Skin of body (tissue), 2 donors: ENCODE data around the gene UPF2. TPM values are rescaled to one million over a fixed set of nuclear protein-coding genes. Genes with fewer than 3 reads are reported as not detected.

ENCODE experiments used
- DNase-seq: peaks from one replicate; lab custom pipeline; 2025; lab: John Stamatoyannopoulos, UW
- total RNA-seq: library from RNA; depleted of rRNA; stranded (reverse); fragments of >200 nt; gene quantifications from one replicate; pipeline ENCODE4 v1.2.3, GENCODE V29; 2014

UPF2 gene
- total RNA-seq, 1 donor from 2014 or later = 24.7 TPM

GRCh38 chr10:11886851-11887250 lies 155.8 kb downstream of the UPF2 start:
- DNase-seq = no peak

DNA sequence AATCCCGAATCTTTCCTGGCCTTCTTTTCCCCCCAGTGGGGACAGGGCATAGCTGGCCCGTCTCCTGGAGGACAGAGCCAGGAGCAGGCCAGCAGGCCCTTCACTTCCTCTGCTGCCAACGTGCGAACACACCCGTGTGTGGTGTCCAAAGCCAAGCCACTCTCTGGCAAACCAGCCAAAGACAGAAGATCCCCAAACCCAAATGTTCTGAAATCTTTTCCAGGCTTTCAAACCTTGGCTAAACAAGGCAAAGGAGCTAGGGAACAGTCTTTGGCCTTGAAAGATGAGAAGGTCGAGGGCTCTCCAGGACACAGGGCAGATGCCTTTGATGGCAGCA lies 156.5 kb downstream of the UPF2 start:
- no peak for DNase-seq

DNA sequence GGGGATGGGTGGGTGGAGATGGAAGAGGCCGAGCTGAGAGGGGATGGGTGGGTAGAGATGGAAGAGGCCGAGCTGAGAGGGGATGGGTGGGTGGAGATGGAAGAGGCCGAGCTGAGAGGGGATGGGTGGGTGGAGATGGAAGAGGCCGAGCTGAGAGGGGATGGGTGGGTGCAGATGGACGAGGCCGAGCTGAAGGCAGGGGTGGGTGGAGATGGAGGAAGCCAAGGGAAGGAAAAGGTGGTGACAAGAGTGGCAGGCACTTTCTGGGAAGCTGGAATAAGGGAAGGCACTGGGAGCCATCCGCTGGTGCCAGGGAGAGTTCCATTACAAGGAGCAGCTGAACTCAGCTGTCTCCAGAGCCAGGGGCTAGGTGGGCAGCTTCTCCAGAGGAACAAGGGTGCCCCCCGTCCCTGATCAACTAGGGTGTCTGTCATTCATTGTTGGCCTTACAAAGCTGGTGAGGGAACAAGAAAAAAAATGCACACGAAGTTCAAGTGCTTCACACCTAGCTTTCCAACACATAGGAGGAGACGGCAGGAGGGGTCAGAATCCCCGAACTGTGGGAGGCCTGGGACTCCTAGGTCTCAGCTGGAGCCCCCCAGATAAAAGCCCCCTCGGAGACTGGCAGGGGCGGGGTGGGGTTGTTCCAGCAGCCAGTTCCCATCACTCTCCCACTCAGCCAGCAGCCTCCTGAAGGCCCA lies 157.0 kb downstream of the UPF2 start:
- DNase-seq = no peak

GRCh38 chr10:11884706-11885423 lies 157.7 kb downstream of the UPF2 start:
- DNase-seq = no peak

DNA sequence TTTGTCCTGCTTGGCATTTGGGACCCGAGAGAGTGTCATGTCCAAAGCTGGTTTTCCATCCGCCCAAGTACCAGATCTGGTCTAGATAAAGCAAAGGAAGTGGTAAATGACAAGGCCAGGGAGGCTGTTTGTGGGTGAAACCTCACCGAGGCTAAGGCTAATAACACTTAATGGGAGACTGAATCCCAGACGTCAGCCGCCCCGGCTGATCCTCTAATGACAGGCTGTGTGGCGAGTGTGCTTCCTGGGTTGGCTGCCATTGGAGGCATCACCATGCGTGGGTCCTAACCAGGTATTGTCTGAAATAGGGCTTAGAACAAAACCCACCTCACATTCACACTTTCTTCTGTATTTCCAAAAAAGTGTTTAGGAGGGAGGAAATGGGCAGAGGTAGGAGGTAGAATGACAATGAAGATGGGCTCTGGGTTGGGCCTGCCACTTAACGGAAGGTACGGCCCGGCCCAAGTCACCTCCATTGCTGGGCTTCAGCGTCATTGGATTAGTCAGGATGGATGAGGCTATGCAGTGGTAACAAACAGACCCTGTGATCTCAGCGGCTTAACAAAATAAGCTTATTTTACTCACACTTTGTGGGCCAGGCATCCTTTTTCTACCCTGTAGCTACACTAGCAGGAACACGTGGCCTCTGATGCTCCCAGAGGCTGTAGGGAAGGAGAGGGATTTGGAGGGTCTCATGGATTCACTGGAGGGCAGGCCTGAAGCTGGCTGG lies 159.8 kb downstream of the UPF2 start:
- DNase-seq = no peak

GRCh38 chr10:11881477-11882417 lies 160.9 kb downstream of the UPF2 start:
- DNase-seq = no peak

- DNase-seq = no peak
Observed at GRCh38 chr10:11881030-11881476, 161.6 kb downstream of the UPF2 start.

GRCh38 chr10:11880151-11881029 lies 162.2 kb downstream of the UPF2 start:
- DNase-seq = no peak

DNA sequence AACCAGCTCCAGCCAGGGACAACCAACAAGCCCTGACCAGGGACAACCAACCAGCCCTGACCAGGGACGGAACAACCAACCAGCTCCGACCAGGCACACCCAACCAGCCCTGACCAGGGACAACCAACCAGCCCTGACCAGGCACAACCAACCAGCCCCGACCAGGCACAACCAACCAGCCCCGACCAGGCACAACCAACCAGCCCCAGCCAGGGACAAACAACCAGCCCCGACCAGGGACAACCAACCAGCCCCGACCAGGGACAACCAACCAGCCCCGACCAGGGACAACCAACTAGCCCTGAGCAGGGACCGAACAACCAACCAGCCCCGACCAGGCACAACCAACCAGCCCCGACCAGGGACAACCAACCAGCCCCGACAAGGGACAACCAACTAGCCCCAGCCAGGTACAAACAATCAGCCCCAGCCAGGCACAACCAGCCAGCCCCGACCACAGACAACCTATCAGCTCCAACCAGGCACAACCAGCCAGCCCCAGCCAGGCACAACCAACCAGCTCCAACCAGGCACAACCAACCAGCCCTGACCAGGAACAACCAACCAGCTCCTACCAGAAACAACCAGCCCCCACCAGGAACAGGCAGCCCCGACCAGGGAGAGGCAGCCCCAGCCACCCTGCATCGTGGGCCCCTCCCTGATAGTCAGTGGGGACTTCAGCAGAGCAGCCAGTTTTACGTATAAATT lies 163.1 kb downstream of the UPF2 start:
- no peak for DNase-seq

- DNase-seq = no peak
Observed at GRCh38 chr10:11878776-11879175, 163.8 kb downstream of the UPF2 start.

DNA sequence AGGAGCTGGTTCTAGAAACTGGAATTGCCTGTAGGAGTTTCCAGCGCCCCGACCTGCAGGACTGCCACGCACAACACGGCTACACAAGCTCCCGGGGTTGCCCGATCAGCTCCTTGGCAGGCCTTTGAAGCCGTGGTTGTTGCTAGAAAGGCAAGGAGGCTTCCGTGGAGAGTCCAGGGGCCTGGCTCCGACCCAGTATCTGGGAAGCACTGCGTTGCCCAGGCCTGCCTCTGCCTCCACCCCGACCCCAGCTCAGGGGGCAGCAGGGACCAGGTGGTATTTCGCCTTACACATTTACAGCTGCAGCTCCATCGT lies 165.1 kb downstream of the UPF2 start:
- no peak for DNase-seq

GRCh38 chr10:11876805-11877590 lies 165.6 kb downstream of the UPF2 start:
- DNase-seq = no peak

DNA sequence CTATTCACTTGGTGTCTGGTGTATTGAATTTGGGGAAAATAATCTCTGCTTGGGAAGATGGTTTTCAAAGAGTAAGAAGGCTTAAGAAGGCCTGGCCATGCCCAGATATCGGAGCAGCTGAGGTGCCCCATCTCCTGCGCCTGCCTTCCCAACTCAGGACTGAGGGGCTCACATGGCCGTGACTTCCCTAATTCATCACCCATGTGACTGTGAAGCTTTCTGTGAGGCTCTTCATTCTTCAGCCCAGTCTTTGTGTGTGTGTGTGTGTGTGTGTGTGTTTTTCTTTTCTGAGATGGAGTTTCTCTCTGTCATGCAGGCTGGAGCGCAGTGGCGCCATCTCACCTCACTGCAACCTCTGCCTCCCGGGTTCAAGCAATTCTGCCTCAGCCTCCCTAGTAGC lies 166.3 kb downstream of the UPF2 start:
- no peak for DNase-seq

GRCh38 chr10:11875494-11876281 lies 166.9 kb downstream of the UPF2 start:
- peak; percentile 28 for DNase-seq

DNA sequence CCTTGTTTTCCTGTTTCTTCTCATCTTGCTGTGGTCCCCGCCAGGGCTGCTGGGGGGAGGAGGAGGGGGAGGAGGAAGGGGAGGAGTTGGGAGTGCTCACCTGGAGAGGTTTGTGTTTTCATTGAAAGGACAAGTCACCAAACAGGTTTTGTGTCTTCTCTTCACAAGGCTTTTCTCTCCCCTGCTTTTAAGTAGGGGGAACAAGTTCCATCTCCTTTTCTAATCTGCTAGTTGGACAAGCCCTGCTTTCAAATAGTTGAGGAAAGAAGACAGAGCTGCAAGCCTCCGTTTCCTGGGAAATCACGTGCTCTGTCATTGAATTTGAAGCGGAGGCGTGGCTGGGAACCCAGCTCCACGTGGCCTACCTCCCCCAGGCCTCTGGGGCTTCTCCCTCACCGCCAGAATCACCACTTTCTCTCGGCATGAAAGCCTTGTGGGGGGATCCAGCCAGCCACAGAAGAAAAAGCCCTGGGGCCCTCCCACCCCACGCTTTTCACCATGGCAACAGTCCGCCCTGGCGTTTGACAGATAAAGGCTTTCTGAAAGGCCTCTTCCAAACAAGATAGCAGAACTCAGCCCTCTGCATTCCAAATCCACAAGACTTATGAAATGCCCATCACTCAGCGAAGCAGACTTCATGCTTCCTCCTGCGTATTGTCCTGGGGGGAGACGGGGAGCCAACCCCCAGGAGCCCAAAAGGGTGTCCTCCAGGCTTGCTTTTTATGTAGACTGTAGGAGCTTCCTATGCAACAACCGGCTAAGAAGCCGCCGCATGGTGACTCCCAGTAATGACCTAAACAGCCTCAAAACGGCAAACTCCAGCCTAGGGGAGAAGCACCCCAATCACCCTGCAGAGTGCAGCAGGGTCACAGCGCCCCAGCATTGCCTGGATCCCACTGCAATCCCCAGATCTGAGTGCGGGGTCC lies 167.8 kb downstream of the UPF2 start:
- peak; percentile 54 for DNase-seq

DNA sequence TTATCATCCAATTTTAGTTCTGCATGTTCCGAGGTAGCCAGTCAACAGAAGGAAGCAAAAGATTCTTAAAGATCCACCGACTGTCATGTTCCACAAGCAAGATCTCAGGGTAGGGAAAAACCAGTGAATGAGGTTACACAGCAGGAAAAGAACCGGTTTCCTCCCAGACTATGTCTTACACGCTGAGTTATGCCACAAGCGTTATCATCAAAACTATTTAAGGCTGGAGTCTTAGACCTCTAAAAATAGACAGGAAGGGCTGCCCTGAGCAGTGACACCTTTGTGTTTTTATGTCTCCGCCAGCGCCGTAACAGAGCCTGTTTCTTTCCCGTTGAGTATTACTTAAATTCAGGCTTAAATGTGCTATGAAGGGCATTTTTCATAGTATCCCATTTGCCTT lies 171.1 kb downstream of the UPF2 start:
- peak; percentile 8 for DNase-seq

DNA sequence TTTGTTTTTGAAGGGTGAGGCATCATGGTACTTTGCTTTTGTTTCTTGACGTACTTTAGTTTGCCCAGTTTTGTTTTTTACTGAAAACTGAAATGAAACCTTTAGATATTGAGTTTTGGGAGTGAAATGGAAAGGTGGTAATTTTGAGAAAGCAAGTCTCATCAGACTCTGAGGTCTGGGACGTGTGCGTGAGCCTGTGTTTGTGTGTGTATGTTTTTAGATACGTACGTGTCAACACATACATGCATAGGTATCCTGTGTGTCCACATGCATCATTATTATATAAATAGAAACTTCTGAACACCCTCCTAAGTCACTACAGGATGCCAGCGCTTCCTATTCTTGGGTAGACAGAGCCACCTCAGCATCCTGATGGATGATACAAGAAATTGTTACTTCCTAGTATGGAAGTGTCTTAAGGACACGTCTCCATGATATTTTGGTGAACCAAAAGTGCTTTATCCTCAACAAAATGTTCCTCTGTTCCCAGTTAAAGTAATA lies 171.7 kb downstream of the UPF2 start:
- DNase-seq = no peak
